Progenitor cell of endocrine pancreas (in vitro differentiated cells): Measurements from ENCODE around the gene FBXL19. TPM values are rescaled to one million over a fixed set of nuclear protein-coding genes. Genes with fewer than 3 reads are reported as not detected.
A peak's percentile ranks its signal among the peaks of the same experiment; 100 is the strongest.

Source experiments
- DNase-seq: peaks from one replicate; pipeline ENCODE4 v3.0.0; 2021; ENCODE audit warnings: low spot score; ENCODE audit not compliant: unreplicated experiment
- H3K27ac Mint-ChIP-seq: 2 replicates; pipeline ENCODE4 v1.8.0; 2021; ENCODE audit warnings: mild to moderate bottlenecking, moderate library complexity, mixed read lengths
- H3K27me3 Mint-ChIP-seq: 2 replicates; pipeline ENCODE4 v1.8.0; 2021; ENCODE audit warnings: mixed read lengths
- H3K36me3 Mint-ChIP-seq: 2 replicates; pipeline ENCODE4 v1.8.0; 2022; ENCODE audit warnings: mixed read lengths; ENCODE audit not compliant: insufficient read depth
- H3K4me1 Mint-ChIP-seq: 2 replicates; pipeline ENCODE4 v1.8.0; 2021; ENCODE audit warnings: low read depth, mixed read lengths
- H3K4me3 Mint-ChIP-seq: 2 replicates; pipeline ENCODE4 v1.8.0; 2021; ENCODE audit warnings: low read depth, mild to moderate bottlenecking, moderate library complexity, mixed read lengths
- H3K9me3 Mint-ChIP-seq: 2 replicates; pipeline ENCODE4 v1.8.0; 2021; ENCODE audit warnings: low read depth, mixed read lengths
- CTCF ChIP-seq: fragments of 200-600 bp; sonication (generic); IDR thresholded peaks from one replicate; pipeline ENCODE4 v1.5.0; 2021; ENCODE audit warnings: antibody characterized with exemption, mild to moderate bottlenecking; ENCODE audit not compliant: unreplicated experiment
- total RNA-seq: library from RNA; stranded (reverse); gene quantifications from 2 replicates; pipeline ENCODE4 v1.2.1, GENCODE V29; 2021

The FBXL19 gene
- total RNA-seq, 1 donor from 2014 or later: 65.6 TPM

GRCh38 chr16:30972872-30973271 is 49.5 kb downstream of the FBXL19 start:
- no peaks in the 10 kb centered on the region for H3K9me3 Mint-ChIP-seq
- H3K27ac Mint-ChIP-seq: peak overlapping the region; percentile 51
- TF ChIP-seq CTCF: no peak
- no peak for DNase-seq
- no peaks in the 10 kb centered on the region for H3K4me1 Mint-ChIP-seq
- no peak overlapping the region for H3K4me3 Mint-ChIP-seq
- peaks cover 45% of the 10 kb centered on the region for H3K36me3 Mint-ChIP-seq
- no peaks in the 10 kb centered on the region for H3K27me3 Mint-ChIP-seq

GRCh38 chr16:30974348-30974747 is 51.0 kb downstream of the FBXL19 start:
- TF ChIP-seq CTCF: no peak

GRCh38 chr16:30976486-30976885 is 53.1 kb downstream of the FBXL19 start:
- Mint-ChIP-seq H3K9me3 (no peaks in the 10 kb centered on the region), H3K27ac (no peak overlapping the region), H3K27me3 (no peaks in the 10 kb centered on the region), H3K4me1 (no peaks in the 10 kb centered on the region), H3K36me3 (peaks cover 34% of the 10 kb centered on the region), H3K4me3 (no peak overlapping the region)
- no peak for DNase-seq
- TF ChIP-seq CTCF: no peak

More at GRCh38 chr16:30974348-30974747, 51.0 kb downstream of the FBXL19 start:
- Mint-ChIP-seq H3K4me1 (no peaks in the 10 kb centered on the region), H3K27ac (no peak overlapping the region), H3K27me3 (no peaks in the 10 kb centered on the region), H3K4me3 (no peak overlapping the region), H3K9me3 (no peaks in the 10 kb centered on the region), H3K36me3 (peaks cover 42% of the 10 kb centered on the region)
- DNase-seq: no peak

GRCh38 chr16:30977502-30977901 is 54.1 kb downstream of the FBXL19 start:
- TF ChIP-seq CTCF: peak; percentile 28
- H3K36me3 Mint-ChIP-seq: peaks cover 28% of the 10 kb centered on the region
- no peaks in the 10 kb centered on the region for H3K27me3 Mint-ChIP-seq
- no peaks in the 10 kb centered on the region for H3K4me1 Mint-ChIP-seq
- H3K27ac Mint-ChIP-seq: peak overlapping the region; percentile 29
- no peak for DNase-seq
- H3K9me3 Mint-ChIP-seq: no peaks in the 10 kb centered on the region
- H3K4me3 Mint-ChIP-seq: no peak overlapping the region

- H3K9me3 Mint-ChIP-seq: no peaks in the 10 kb centered on the region
- DNase-seq: no peak
- H3K4me1 Mint-ChIP-seq: no peaks in the 10 kb centered on the region
- no peak overlapping the region for H3K27ac Mint-ChIP-seq
- no peak for TF ChIP-seq CTCF
- no peaks in the 10 kb centered on the region for H3K27me3 Mint-ChIP-seq
- H3K36me3 Mint-ChIP-seq: peaks cover 21% of the 10 kb centered on the region
- H3K4me3 Mint-ChIP-seq: no peak overlapping the region
Observed at GRCh38 chr16:30979170-30980022, 56.0 kb downstream of the FBXL19 start.
